ENCODE results near the gene TUBB4B.

TUBB4B gene

DNA sequence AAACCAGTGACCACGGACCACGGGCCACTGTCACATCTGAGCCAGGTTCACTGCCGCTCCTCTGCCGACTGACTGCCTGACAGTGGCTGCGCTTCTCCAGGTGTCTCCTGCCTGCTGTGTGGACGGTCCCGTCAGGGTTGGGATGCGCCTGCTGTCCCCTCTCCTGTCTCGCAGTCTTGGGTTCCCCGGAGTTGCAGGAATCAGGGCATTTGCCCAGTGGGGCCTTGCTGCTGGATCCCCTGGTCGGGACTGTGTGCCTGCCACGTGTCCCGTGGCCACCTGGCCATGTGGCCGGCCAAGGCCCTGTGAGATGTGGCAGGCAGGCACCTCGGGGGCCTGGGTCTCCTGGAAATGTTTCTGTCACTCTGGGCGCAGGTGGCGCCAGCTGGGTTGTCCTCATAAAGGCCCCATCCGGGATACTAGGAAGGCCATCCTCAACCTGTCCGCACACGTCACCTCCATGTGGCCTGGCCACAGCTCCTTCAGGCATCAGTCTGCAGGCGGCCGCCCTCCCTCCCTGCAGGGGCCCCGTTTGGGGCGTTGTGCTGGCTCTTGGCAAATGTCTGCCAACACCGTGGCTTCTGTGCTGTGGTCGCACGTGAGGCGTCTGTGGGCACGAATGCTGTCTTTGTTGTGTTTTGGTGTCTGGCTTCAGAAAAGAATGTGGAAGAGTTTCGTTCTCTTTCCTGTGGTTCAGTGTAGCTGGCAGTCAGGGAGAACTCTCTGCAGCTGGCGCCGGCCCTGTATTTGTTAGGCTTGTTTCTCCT lies 30.0 kb downstream of the TUBB4B start:
- no peak for DNase-seq (ENCODE audit: low spot score)

DNA sequence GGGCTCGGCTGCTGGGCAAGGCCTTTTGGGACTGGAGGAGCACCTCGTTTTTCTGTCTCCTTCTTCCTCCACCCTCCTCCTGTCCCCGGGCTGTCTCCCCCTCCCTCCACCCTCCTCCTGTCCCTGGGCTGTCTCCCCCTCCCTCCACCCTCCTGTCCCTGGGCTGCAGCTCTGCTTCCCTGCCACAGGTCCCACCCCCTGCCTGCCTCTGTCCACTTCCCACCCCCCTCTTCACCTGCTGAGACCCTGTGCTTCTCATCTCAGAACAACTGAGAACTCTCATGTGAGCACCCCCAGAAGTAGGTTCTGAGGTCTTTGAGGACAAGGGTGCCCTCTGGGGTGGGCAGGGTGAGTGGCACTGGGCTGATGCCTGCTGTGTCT lies 30.6 kb downstream of the TUBB4B start:
- DNase-seq (ENCODE audit: low spot score), result no peak

DNA sequence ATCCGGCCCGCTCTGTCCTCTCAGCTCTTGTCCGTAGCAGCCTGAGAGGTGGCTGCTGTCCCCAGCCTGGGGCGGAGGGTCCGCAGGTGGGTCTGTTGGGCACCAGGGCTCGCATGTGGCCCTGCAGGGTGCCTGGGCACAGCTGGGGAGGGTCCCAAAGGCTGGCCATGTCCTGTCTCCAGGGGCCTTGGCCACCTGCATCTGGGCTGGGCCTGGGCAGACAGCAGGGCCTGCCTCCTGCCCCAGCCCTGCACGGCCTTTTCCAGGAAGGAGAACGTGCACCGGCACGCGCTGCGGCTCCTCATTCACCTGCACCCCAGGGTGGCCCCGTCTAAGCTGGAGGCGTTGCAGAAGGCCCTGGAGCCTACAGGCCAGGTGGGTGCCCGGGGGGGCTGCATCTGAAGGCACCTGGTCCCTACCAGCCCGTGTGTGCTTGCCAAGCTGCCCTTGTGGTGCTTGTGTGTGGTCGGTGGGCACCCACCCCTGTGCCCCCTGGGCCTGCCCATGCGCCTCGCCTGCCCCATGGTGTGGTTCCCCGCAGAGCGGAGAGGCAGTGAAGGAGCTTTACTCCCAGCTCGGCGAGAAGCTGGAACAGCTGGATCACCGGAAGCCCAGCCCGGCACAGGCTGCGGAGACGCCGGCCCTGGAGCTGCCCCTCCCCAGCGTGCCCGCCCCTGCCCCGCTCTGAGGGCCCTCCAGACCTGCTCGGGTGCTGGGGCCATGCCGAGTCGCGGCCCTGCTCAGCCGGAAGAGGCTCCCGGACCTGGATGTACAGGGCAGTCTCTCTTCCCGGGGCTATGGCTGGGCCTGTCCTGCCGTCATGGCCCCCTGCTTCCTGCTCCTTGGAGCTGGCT lies 31.4 kb downstream of the TUBB4B start:
- DNase-seq (ENCODE audit: low spot score), result no peak

DNA sequence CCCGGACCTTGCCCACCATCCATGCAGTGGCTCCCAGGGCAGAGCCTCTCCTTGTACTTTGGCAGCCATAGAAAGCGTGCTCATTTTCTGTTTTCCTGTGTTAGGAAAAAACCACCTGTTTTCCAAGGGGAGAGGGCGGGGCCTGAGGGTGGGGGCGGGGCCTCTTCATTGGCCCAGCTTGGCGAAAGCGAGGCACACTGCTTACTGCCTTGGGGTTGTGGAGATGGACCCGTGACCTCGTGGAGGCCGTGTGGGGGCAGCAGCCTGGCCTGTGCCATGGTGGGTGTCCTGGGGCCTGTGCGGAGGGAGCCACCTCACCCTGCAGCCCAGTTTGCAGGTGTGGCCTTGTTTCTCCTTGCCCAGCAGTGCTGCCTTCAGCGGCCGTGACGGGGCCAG lies 32.0 kb downstream of the TUBB4B start:
- peak; percentile 67 for DNase-seq (ENCODE audit: low spot score)

DNA sequence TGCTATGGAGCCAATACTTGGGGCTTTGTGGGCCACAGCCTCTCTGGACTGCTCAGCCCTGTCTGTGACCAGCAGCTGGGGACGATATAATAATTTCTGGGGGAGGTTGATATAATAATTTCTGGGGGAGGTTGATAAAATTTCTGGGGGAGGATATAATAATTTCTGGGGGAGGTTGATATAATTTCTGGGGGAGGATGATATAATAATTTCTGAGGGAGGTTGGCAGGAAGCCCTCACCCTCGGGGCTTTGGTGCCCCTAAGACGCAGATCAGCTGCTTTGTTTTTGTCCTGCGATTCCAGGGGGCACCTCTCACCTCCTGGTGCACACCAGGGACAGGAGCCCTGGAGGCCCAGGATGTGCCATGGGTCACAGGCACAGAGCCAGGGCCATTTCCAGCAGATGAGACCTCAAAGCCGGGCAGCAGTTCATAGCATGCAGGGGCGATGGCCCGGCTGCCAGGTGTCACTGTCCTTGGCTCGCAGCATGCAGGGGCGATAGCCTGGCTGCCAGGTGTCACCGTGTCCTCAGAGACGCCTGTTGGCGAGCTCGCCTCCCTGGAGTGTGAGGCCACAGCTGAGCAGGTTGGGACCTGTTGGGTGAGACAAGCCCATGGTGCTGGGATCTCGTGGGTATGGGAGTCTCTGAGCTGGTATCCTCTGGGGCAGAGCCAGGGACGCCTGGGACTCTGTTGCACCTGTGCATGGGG lies 32.7 kb downstream of the TUBB4B start:
- DNase-seq (ENCODE audit: low spot score), result no peak

DNA sequence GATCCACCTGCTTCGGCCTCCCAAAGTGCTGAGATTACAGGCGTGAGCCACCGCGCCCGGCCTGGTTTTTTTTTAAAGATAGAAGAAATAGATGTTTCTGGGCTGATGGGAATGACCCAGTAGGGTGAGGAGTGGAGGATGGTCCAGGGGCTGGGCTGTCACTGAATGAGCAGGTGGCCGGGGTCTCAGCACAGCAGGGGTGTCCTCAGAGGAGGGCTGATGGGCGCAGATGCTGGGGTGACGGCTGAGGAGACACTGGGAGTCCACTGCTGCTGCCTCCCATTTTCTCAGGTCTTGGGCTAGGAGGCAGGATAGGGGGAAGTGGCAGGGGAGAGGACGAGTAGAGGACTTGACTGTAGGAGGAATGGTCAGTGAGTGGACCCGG lies 34.1 kb downstream of the TUBB4B start:
- no peak for DNase-seq (ENCODE audit: low spot score)

DNA sequence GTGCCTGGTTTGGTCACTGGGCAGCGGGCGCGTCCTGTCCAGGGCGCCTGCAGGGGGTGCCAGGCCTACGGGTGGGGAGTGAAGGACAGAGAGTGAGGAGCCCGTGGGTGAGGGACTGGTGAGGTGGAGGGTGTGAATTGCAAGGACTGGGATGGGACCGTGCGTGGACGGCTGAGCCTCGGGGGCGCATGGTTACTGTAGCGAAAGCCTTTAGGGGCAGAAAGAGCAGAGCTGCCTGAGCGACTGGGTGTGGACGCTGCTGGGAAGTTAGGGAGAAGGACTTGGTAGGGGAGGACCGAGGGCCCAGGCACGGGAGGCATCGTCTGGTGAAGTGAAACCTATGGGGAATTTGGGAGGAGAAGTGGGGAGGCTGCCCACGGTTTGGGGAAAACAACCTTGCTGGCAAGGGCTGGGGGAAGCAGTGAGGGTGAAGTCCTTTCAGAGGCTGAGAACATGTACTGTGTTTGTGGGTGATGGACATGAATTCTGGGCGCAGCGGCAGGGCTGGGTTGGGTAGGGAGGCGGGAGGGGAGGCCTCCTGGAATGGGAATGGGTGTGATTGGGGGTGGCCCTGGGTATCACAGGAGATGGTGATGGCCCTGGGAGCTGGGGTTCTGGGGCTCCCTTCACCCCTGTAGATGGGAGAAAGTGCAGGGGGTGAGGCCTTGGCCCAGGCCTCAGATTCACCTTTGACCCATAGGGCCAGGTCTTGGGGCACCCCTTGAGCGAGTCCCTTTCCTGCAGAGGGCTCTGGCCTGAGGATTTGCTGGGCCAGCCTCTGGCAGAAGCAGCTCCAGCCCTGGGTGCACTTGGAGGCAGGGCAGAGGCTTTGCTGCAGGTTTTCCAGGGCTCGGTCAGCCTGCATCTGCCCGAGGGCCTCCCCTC lies 34.7 kb downstream of the TUBB4B start:
- DNase-seq (ENCODE audit: low spot score), result no peak

DNA sequence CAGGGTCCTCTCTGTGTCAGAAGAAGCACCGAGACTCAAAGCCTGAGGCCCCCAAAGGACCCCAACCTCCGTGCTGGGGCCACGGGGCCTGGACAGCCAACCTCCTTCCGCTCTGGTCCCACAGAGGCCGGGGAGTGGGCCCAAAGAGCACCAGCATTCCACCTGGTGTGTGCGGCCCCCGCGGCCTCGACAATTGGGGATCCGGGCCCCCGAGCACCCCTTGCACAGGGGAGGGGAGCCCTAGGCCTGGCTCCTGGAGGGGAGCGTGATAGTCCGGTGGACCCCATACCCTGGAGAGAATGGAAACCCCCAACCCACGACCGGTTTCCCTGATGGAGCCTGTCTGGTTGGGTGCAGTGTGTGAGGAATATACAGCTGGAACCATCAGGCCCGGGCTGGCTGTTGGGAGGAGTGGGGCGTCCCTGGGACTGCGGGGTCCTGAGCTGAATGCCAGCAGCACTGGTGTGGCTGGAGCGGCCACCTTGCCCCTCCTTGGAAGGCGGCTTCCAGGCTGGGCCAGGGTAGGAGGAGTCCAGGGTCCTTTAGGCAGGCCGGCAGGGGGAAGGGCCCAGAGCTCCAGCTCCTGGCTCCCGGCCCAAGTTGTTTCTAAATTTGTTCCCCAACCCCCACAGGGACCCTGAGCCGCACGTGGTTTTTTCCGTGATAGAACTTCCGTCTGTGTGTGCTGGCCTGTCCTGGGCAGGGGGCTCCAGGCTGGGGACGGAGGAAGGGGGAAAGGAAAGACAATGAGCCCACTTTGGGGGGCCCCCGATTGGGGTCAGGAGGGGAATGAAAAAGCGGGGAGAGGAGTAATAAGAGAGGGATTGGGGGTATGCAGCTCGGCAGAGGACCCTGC lies 35.6 kb downstream of the TUBB4B start:
- DNase-seq (ENCODE audit: low spot score), result peak; percentile 79

DNA sequence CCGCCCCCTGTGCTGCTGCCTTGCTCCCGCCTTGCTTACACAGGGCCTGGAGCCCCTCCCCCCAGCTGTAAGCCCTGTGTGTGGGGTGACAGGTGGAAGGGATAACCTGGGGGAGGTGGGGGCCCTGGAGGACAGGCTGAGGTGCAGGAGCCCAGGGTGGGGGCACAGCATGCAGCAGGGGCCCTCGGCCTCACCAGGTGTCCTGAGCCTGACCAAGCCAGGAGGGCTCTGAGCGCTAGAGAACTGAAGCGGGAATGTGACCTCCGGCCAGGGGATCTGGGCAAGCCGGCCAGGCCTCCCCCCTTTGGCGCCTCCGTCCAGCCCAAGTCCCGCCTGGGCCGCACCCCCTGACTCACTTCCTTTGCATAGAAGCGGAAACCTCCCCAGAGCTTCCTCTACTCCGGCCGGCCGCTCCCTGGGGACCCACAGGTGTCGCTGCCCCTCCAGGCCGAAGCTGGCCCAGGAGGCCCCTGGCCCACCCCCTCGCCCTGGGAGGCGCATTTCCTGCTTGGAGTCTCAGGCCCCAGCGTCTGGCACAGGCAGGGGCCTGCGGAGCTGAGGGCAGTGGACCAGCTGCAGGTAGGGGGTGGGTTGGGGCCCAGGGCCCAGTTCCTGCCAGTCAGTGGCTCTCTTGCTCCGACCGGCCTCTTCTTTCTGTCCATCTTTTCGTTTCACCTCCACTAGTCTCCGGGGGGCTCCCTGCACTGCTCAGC lies 36.4 kb downstream of the TUBB4B start, which contains the start of gene TOR4A:
Gene TOR4A, plus strand, starts transcription at position 398 of the 713 bp plus-strand sequence. CDS start 964 bp downstream, outside the sequence.
- DNase-seq (ENCODE audit: low spot score), result peak; percentile 84

DNA sequence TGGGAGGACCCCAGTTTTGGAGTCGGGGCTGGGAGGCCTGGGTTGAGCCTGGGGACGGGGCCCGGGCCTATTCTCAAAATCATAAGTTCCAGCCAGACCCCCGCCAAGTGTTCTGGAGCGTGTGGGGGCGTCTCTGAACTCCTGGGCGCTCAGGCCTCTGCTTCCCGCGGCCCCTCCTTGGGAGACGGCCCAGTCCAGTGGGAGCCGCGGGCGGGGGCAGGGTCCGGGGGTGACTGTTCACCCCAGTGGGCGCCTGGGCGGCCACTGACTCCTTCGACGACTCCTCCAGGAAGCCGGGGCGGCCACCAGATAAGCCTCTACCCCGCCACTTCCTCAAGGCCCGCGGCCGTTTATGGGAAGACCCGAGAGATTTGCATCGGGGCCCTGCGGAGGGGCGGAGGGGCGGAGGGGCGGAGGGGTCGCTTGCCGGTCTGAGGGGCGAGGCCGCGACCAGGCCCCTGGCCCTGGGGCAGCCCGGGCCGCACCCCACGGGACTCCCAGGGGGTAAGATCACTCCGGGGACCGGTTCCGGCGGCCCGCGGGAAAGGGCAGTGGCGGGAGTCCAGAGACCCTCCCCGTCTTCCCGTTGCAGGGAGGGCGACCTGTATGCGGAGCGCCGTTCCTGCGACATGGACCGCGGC lies 37.1 kb downstream of the TUBB4B start:
- DNase-seq (ENCODE audit: low spot score), result no peak

DNA sequence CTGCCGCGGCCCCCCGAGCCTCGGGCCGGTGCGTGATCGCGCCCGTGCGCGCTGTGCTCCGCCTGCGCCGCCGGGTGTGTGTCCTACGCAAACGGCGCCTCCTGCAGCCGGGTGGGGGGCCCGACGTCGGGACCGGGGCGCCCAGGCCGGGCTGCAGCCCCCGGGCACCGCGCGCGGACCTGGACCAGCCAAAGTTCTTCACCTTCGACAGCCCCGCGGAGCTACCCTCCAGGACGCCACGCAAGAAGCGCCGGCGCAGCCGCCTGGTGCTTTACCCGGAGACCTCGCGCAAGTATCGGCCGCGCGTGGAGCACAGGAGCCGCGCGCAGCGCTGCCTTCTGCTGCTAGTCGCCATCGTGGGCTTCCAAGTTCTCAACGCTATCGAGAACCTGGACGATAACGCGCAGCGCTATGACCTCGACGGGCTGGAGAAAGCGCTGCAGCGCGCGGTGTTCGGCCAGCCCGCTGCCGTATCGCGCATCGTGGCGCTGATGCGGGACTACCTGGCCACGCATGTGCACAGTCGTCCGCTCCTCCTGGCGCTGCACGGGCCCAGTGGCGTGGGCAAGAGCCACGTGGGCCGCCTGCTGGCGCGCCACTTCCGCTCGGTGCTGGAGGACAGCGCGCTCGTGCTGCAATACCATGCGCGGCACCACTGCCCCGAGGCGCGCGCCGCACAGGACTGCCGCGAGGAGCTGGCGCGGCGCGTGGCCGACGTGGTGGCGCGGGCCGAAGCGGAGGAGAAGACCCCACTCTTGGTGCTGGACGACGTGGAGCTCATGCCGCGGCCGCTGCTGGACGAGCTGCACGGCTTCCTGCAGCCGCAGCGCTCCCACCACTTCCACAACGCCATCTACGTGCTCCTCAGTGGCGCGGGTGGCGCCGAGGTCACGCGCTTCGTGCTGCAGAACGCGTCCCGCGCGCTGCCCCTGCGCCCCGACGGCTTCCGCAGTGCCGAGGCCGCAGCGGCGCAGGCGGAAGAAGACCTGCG lies 37.9 kb downstream of the TUBB4B start:
- no peak for DNase-seq (ENCODE audit: low spot score)

DNA sequence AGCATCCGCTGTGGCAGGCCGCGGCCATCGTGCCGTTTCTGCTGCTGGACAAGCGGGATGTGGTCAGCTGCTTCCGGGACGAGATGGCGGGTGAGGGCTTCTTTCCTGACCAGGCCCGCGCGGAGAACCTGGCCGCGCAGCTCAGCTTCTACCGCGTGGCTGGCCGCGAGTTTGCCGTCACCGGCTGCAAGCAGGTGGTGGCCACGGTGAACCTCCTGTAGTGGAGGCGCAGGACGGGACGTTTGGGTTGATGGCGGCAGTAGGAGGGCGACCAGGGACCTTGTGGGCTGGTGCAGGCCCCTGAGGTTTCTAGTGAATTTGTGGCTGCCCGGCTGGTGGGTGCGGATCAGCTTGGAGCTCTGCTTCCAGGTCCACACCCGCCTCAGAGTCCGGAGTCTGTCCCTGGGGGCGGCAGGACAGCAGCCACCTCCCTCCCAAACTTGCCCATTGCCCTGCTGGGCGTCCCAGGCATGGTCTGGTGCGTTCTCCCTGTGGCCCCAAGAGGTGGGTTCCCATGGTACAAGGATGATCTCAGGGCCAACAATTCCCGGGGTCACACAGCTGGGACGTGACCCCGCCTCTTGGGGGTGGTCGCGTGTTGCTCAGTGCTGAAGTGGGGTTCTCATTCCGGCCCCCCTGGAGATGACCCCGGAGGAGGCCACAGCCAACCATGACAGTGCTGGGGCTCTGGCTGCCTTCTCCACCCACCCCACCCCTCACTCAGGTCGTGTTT lies 38.8 kb downstream of the TUBB4B start:
- DNase-seq (ENCODE audit: low spot score), result no peak

DNA sequence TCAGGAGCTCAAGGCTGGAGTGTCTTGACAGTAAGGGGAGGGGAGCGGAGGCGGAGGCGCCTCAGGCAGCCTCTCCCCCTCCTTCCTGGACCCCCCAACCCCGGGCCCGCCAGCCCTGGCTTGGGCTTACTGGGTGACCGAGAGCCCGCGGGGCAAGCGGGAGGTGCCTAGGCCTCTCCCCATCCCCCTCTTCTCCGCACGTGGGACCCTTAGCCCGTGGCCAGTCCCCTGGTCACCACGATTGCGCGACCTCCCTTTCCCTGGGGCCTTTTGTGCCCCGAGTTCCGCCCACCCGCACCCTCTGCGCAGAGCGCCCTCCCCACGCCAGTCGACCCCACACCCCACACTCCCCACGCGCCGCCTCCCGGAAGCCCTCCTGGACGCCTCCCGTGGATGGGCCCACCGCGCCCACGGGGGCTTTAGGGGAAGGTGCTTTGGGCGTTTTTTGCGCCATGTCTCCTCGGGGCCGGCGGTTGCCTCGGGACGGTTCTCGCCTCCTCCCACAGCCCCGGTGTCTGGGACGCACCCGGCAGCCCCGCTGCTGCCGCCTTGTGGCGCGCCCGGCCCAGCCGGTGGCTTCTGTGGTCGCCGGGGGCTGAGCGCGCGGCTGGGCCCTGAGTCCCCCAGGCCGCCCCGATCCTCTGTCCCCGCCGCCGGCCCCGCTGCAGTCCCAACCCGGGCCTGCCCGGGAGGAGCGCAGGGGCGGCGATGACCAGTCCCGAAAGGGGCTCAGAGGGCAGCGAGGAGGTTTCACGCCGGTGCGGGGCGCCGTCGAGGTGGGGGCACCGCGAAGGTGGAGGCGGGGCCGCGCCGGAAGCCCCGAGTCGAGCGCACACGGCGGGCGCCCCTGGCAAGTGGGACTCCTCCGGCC lies 39.6 kb downstream of the TUBB4B start:
- peak; percentile 73 for DNase-seq (ENCODE audit: low spot score)

DNA sequence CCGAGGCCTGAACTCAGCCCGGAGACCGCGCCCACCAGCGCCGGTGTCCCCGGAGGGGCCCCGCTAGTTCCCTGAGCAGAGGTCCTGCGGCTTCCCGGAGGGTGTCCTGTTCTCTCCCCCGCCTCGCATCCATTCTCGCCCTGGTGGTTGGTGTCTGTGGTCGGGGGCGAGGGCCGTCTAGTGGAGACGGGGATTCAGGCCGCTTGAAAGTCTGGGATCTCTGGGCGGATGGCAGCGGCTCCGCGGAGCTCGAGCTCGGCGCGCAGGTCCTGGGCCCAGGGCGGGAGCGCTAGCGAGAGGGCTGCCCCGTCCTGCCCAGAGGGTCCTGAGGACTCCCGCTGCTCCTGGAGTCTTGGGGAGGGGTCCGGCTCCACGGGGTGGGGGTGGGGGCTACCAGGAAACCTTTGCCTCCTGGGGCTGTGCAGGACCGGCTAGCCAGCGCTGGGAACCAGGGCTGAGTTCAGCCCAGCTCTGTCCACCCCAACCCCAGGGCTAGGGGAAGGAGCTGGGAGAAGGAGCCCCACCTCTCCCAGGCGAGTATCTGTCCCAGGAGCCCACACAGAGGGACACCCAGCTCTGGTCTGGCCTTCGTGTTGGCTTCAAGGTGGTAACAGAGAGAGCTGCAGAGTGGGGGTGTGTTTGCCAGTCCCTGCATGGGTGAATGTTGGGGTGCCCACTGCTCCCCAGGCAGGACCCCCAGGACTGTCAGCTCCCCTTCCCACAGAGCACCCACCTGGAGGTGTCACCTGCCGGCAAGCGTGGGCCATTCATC lies 40.4 kb downstream of the TUBB4B start:
- DNase-seq (ENCODE audit: low spot score), result no peak

DNA sequence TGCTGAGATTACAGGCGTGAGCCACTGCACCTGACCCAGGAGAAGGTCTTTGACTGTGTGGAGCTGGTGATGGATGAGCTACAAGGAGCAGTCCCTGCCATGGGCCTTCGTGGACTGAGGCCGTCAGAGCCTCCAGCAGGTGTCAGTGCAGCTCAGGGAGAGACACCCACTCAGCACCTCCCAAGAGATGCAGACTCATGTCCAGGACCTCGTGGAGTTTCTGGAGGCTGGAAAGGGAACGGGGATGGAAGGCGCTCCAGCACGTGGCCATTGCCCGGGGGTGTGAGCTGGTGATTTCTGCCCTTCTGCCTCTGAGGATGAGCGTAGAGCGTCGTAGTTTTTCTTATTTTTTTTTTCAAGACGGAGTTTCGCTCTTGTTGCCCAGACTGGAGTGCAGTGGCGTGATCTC lies 45.9 kb downstream of the TUBB4B start:
- DNase-seq (ENCODE audit: low spot score), result peak; percentile 81

DNA sequence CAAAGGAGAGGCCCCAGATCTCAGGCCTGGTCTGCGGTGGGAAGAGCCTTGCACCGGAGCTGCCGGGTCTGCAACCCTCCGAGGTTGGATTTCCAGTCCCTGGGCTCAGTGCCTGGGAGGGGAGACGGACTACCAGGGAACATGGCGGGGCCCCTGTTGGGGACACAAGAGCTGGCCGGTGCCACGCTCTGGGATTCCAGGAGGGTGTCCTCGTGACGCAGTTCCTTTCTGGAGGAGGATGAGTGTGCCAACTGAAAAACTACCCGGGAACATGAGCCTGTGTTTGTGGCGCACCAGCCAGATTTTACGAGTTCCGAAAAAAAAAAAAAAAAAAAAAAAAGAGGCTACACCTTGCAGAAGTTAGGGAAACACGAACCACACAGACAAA lies 52.0 kb downstream of the TUBB4B start:
- no peak for DNase-seq (ENCODE audit: low spot score)
